ENCODE data around the gene RPGRIP1L.

DNA sequence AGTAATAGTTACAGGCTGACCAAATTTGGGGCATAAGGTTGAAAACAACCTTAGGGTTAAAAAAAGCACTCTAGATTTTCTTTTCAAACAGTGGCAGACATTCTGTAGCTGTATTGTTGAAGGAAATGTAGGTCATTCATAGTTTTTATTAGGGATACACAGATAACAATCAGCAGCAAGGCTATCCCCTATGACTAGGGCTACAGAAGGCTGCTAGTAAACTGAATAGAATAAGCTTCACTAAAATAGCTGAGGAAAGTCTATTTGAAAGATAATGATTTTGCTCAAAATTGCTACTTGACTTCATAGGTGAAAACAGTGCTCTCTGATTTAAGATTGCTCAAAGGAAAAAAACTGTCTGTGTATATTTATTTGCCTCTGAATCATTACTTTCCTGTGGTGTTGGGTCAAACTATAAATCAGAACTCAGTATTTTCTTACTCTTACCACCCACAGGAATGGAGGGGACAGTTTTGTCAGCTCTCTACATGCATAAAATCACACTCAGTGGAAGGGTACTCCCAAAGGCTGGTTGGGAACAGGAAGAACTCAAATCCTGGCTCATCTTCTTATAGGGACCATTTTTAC lies 24.8 kb downstream of the RPGRIP1L start:
- no peak for TF ChIP-seq POLR2A (IDR thresholded peaks at IDR 0.05)
- TF ChIP-seq, protein P1, sequence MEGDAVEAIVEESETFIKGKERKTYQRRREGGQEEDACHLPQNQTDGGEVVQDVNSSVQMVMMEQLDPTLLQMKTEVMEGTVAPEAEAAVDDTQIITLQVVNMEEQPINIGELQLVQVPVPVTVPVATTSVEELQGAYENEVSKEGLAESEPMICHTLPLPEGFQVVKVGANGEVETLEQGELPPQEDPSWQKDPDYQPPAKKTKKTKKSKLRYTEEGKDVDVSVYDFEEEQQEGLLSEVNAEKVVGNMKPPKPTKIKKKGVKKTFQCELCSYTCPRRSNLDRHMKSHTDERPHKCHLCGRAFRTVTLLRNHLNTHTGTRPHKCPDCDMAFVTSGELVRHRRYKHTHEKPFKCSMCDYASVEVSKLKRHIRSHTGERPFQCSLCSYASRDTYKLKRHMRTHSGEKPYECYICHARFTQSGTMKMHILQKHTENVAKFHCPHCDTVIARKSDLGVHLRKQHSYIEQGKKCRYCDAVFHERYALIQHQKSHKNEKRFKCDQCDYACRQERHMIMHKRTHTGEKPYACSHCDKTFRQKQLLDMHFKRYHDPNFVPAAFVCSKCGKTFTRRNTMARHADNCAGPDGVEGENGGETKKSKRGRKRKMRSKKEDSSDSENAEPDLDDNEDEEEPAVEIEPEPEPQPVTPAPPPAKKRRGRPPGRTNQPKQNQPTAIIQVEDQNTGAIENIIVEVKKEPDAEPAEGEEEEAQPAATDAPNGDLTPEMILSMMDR (IDR thresholded peaks at IDR 0.05), result no peak
